Measurements from ENCODE around the gene ATF3.

The ATF3 gene

DNA sequence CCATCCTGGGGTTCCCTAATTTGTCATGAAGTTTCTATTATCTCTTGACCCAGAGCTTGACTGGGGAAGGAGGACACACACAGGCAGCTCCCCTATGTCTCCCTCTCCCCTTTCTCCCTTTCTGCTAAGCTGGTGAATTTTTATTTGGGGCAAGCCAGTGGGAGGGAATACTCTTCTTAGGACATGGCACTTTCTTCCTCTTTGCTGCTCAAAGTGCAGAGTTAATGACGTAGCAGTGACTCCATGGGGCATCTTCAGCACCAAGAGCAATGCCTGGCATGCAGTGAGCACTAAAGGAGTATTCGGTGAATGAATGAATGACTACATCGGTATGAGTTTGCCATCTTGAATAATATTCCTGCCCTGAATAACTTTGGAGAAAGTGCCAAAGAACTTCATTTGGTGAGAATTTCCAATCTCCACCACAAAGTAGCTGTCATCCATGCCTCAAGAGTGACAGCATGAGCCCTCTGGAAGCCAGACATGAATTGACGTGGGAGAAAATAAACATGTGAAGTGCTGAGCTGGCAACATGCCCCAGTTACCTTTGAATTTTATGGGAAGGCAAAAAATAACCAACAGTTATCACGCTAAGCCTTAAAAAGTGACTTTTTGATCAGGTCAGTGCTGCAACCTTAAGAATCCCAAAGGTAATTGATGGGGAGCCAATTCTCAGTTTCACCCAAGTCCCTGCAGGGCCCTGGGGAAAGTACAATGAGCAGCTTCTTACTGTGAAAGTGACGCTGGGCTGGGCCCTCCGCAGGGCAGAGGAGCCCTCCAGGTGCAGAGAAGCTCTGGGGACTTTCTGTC lies 22.1 kb upstream of the ATF3 start:
- no peak for DNase-seq (ENCODE audit: low read depth in 3 of 3)

DNA sequence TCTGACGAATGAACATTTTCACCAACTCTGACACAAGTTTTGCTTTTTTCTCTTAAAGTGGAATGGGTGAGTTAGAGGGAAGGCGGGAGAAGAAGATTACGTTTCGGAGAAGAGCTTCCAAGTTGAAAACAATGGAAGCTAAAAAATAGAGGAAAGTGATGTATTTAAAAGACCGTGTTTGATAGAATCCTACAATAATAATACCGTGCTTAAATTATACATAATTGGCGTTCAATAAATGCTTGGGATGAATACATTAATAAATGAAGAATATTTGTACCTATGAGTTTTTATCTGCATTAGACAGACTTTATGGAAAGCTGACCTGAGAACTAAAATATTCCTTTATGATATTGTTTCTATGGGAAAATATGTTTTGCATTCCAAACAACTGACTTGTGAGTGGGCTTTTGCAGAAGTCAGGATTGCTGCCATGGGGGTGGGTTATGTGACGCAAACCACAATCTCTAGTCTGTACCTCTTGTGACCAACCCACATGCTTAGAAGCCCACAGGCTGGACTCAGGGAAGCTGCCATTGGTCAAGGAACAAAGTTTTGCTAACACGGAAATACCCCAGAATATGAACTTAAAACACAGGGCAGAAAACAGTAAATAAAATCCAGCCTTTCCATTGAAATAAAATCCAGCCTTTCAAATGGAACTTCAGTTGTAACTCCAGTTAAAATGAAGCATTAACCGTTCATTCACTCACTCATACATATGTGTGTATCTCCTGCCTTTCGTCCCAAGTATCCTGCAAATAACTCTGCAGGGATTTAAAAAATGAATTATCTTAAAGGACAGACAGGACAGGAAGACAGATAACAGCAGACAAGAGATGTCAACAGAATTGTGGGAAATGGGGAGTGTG lies 21.3 kb upstream of the ATF3 start:
- DNase-seq (ENCODE audit: low read depth in 3 of 3) = no peak

DNA sequence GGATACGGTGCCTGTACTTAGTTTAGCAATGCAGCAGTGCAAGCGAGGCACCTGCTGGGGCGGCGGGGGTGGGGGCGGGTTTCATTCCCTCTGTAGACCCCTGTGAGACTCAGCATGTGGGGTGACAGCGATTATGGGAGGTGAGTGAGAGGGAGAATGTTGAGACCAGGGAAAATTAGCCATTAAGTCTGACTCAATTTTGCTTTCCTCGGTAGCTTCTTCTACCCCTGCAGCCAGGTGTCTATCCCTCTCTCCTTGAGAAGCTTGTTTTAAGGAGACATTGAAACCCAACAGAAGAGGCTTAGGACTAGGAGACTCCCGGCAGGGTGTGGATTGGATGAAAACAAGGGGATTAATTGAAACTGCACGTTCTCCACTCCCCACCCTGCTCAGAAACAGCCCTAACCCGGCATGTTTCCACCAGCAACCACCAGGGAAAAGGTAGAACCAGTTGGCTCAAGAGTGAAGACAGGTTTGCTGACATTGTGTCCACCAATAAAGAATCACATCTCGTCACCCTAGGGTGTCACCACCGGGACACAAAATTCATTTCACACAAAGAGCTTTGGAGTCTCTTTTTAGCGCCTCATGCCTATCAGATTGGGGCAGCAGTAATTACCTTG lies 20.6 kb upstream of the ATF3 start:
- no peak for DNase-seq (ENCODE audit: low read depth in 3 of 3)

DNA sequence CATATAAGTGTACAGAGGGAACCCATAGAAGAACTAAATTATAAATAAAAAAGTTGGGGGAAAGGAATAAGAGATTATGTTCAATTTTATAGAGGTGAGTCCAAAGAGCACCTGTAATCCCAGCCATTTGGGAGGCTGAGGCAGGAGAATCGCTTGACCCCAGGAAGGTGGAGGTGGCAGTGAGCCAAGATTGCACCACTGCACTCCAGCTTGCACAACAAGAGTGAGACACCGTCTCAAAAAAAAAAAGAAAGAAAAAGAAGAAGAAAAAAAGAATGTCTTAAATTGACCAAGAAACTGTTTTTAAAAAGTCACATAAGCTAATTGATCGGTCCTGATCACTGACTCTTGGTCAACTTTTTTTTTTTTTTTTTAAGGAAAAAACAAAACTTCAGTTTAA lies 19.1 kb upstream of the ATF3 start:
- no peak for DNase-seq (ENCODE audit: low read depth in 3 of 3)

DNA sequence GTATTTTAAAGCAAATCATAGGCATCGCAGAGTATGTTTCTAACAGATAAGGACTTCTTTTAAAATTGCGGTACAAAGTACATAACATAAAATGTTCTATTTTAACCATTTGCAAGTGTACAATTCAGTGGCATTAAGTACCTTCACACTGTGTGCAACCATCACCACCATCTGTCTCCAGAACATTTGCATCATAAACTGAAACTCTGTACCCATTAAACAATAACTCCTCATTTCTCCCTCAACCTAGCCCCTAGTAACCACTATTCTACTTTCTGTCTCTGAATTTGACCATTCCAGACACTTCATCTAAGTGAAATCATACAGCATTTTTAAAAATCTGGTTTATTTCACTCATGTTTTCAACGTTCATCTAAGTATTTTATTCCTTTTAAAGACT lies 16.6 kb upstream of the ATF3 start:
- DNase-seq (ENCODE audit: low read depth in 3 of 3) = no peak

DNA sequence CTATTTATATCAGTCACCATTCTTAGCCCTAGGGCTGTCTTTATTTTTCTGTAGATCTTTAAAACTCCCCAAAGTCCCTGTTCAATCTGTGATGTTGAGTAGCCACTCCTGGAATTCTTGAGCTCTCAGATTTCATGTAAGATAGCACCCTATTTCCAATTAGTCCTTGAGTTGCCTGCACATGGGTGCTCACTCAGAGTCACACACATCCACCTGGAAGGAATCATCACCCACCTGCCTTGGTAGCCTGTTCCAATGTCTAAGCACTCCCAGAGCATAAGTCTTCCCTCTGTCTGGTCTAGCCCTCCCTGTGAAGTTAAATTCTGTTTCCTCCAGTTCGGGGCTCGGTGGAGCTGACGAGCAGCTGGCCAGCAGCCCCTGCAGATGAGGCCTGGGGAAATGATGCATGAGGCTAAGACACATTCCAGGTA lies 14.7 kb upstream of the ATF3 start:
- DNase-seq (ENCODE audit: low read depth in 3 of 3) = no peak

DNA sequence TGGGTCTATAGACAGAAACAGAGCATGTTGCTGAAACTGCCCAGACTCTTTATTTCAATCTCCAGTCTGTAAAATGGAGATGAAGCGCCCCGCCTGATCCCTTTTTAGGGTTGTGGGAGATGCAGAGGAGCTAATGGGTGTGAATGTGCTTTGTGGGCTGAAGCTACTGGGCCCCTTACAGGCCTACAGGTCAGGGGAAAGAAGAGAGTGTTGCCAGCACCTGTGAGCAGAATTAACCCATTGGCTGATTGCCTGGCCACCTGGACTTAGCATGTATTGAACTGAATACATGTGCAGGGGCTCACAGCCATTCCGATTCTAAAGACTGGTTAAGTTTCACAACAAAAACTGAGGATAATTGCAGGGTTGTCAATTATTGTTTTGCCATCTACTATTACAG lies 13.9 kb upstream of the ATF3 start:
- no peak for DNase-seq (ENCODE audit: low read depth in 3 of 3)

DNA sequence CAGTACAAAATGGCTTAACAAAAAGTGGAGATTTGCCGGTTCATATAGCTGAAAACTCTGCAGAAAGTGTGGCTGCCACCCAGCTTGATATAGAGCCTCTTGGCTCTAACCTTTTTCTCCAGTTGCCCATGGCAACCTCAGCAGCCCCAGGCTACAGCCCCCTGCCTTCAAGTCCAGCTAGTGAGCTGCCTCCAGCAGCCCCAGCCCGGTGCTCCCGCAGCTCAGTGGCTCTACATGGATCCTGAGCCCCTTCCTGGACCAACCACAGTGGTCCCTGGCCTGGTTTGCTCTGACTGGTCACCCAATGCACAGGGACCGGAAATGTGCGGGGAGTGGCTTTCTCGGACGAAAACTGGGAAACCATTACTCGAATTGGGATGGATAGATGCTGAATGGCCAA lies 13.3 kb upstream of the ATF3 start:
- no peak for DNase-seq (ENCODE audit: low read depth in 3 of 3)

DNA sequence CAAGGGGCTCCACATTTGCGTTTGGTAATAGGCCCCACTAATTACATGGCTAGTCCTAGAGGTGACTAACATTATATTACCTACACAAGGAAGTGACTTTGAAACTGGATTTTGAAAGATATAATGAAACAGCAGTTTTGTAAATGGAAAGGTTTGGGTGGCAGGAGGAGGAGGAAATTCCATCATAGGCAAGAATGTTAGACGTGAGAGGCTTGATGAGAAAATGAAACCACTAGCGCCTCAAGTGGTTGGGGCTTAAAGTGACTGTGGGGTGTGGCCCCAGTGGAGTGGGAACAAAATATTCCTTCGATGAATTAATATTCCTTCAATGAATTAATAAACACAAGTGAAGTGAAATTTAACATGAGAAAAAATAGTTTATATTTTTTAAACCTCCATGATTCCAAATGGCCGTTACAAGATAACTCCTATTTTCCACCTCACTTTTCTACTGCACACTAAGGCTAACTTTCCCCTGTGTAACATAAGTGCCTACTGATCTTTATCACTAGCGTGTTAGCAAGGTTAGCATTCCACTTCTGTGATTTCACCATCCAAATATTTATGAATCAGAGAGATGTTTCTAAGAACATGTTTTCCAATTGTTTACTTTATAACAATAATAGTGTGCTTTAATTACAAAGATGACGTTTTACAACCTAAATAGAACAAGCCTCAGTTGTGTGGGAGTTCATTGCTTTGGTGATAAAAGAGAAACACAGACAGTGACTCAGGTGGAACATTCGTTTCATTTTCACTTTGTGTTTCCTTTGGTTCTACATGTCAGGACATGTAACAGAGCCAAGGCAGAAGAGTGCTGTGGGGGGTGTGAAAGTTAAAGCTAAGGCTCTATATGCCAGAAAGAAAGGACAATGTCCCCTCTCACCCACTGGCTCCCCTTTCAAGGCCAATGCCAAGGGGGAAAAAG lies 12.5 kb upstream of the ATF3 start:
- DNase-seq (ENCODE audit: low read depth in 3 of 3) = peak in 1 of 3 donors; percentile 30

DNA sequence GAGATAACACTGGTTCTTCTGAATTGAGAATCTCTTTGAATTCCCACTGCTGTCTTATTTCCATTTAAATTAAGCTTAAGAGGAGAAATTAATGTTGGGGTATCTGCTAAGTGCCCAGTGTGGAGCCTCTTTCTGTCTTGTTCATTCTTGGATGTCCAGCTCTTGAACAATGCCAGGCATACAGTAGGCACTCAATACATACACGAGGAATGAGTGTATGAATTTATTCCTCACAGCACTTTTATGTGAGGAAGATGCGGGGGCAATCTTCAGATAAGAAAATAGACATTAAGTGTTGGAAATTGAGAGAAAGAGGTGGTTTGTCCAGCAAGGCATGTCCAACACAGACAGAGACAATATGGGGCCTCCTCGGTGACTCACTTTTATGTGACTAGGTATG lies 11.8 kb upstream of the ATF3 start:
- DNase-seq (ENCODE audit: low read depth in 3 of 3) = no peak

DNA sequence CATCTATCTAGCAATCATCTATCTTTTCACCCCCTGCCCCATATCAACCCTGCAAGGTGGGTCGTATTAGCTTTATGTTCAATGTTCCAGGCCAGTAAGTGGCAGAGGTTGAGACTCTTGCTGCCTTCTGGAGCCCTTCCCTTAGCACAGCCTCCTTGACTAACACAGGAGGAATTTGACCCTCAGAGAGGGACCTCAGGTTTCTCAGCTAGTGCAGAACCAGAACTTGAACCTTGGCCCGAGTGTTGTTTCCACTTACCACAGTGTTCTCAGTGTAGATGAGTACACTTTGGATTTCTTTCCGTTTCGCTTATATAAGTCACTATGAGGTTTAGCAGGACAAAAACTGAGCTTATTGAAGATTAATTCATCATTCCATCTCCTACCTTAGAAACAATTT lies 11.1 kb upstream of the ATF3 start:
- no peak for DNase-seq (ENCODE audit: low read depth in 3 of 3)

DNA sequence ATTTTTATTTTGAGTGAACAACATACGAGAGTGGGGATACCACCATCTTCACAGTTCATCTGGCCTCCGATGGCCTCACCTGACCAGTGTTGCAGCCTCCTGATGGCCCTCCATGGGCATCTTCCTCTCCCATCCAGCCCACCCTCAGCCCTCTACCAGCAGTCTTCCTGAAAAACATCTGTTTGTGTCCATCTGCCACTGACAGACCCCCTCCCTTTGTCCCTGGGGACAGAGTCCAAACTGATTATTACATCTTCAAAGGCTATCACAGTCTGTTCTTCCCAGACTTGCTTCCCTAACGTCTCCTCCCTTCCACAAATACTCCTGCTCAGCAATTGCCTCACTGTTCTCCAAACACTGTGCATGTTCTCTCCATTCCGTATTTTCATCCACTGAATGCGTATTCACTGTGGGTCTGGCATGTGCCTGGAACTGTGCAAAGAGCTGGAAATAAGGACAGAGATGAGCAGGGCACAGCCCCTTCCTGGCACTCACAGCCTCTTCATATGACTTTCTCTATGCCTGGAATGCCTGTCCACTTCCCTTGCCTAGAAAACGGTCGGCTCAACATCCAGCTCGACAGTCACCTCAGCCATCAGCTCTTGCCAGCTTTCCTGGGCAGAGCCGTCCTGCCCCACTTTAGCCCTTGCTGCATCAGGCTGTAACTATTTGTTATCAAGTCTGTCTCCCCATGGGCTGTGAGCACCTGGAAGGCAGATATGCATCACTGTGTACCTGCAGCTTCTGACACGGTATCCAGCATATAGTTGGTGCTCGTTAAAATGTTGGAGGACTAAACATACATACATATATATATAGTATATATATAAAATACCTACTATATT lies 8.3 kb upstream of the ATF3 start:
- DNase-seq (ENCODE audit: low read depth in 3 of 3) = no peak

DNA sequence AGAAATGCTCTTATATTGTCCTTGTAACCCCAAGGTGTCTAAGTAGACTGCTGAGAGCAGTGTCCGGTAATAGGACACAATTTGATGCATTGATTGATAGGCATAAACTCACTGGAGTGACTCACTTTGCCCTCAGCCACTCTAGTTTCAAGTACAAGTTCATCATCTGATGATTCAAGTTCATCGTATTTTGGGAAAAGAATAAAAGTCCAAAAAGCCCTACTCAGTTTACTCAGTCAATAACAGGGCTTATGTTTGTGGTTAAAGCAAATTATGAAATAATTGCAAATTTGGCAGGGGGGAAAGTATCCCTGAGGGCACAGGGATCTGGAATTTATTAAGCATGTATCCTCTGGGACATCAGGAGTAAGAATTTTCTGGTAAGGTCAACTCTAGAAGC lies 7.6 kb upstream of the ATF3 start:
- no peak for DNase-seq (ENCODE audit: low read depth in 3 of 3)

DNA sequence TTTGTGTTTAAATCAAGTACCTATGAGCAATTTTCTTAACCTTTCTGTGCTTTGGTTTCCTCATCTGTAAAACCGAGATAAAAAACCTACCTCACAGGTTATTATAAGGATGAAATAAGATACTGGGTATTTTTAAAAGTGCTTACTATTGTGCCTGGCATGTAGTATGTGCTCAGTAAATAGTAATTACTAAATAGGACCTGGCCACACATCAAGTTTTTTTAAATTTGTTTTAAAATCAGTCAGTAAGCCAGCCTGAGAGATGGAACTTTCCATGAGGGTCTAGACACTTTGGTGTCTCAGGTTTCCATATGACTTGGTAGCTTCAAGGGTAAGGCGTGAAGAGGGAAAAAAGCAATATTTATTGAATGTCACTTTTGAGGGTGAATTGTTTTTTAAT lies 7.0 kb upstream of the ATF3 start:
- DNase-seq (ENCODE audit: low read depth in 3 of 3) = no peak

DNA sequence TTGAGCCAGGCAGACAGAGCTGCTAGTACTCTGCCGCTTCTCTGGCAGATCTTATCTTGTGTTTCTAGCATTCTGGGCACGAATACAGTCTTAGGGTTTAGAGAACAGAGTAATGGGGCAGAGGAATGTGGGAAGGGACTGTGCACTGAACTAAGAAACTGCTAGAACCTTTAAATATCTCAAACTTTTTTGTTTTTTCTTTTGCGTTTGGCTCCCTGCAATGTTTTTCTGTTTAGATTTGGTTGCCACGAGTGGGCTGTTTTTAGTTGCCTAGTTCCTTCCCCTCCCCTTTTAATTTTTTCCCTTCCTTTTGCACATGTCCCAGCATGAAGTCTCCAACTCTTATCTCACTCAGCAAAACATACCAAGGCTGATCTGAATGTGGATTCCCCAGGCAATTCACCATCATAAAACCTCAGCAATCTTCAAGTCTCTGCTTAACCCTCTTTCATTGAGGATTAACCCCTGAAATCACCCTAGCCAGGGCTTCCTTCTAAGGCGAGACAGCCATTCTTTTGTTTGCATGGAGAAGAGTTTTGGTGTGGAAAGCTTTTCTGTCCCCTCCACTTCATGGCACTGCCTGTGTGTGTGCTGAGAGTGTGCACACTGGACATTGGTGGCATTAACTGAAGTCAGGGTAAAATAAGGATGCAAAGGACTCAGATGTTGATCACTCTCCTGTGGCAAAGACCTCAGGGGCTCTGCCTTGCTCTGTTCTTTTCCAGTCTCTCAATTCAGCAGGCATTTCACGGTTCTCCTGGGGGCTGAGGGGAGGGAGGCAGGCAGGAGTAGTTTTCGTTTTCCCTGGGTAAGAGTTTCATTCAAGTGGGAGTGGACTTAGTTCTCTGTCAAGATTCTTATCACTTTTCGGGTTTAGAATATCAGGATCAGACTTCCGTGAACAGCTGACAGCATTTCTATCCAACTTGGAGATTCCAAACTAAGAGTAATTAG lies 2.8 kb upstream of the ATF3 start:
- DNase-seq (ENCODE audit: low read depth in 3 of 3) = no peak

DNA sequence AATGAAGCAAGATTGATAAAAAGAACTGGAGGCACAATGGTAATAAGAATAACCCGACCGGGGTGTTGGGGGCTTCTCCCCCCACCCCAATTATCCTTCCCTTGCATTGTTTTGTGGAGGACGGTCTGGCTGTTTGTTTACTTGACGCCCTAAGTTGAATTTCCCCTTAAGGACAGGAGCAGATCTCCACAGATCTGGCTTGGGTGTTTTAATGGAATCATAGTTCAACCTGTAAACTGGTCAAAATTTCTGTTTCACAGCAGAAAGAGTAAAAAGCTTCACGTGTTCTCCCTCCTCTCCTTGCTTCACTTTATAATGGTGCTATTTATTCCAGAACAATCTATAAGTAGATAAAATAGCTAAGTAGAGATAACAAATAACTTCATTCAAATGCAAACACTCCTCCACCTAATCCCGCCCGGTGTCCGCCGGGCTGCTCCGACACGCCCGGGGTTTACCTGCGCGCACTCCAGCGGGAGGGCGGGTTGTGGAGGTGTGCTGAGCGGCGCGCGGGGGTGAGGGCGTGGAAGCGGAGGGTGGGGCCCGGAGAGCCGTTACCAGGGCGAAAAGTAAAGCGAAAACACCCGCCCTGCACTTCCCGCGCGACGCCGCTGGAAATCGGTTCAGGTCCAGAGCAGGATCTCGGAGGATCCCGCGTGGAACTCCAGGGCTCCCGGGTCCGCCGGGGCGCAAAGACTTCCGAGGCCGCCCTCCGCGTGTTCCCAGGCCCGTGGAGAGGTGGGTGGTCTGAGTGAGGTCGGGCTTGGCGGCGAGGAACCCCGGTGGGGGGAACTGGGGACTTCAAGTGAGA lies 2.0 kb upstream of the ATF3 start:
- peak in 1 of 3 donors; percentile 38 for DNase-seq (ENCODE audit: low read depth in 3 of 3)

DNA sequence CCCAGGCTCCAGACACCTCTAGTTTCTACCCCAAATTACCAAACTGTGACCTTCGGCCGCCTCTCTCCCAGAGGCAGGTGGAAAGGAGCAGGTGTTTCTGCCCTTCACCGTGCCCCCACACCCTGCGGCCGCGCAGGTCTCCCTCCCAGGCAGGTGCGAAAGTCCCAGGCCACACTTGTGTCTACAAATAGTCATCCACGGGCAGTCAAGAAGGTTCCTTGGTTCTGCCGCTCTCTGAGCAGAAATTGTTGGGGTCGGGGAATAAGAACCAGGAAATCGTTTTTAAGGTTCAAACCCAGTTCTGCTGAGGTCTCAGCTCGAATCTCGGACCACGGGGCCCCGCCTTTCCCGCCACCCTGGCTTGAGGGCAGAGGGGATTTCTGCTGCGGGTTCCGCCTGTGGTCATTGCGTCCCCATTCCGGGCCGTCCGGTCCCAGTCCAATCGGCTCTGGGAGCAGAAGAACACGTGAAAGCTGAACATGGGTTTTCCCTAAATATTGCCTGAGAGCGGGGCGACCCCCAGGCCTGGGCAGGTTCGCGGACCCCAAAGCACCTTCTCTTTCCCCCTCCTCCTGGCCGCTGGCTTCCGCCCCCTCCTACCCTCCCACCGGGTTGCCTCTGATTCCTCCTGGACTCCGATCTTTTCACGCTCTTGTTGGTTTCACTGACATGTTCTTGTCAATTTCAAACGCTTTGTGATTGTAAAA lies 1.2 kb upstream of the ATF3 start:
- DNase-seq (ENCODE audit: low read depth in 3 of 3) = no peak

DNA sequence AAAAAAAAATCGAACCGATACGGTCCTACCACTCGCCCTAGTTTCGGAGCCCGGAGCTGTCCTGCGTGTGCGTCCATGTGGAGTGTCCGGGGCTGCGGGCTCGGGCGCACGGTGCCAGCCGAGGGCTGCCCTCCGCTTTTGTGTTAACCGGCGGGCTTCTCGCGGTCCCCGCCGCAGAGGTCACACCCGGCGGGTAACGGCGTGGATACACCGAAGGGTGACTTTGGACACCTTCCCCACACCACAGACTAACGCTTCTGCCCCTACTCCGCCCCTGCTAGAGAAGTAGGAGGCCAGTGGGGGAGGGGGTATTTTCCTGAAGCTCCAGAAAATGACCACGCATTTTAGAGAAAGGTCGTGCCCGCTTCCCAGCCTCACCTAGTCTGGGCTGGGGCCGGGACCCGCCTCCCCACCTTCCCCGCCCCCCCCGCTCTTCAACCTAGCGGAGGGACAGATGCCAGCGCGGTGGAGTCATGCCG lies 609 bp upstream of the ATF3 start:
- DNase-seq (ENCODE audit: low read depth in 3 of 3) = no peak
